ENCODE measurements around the gene LRRFIP1. TPM values are rescaled to one million over a fixed set of nuclear protein-coding genes. Genes with fewer than 3 reads are reported as not detected.

The LRRFIP1 gene
- total and polyA plus RNA-seq, 9 of the 15 experiments (the other 6 are each of a cell fraction or from before 2014, with no cell fraction given) = 13.1 to 45.2 (median 31.3) TPM

GRCh38 chr2:237593036-237593435 lies 34.4 kb upstream of the LRRFIP1 start (continued):
- TF ChIP-seq, protein P1, sequence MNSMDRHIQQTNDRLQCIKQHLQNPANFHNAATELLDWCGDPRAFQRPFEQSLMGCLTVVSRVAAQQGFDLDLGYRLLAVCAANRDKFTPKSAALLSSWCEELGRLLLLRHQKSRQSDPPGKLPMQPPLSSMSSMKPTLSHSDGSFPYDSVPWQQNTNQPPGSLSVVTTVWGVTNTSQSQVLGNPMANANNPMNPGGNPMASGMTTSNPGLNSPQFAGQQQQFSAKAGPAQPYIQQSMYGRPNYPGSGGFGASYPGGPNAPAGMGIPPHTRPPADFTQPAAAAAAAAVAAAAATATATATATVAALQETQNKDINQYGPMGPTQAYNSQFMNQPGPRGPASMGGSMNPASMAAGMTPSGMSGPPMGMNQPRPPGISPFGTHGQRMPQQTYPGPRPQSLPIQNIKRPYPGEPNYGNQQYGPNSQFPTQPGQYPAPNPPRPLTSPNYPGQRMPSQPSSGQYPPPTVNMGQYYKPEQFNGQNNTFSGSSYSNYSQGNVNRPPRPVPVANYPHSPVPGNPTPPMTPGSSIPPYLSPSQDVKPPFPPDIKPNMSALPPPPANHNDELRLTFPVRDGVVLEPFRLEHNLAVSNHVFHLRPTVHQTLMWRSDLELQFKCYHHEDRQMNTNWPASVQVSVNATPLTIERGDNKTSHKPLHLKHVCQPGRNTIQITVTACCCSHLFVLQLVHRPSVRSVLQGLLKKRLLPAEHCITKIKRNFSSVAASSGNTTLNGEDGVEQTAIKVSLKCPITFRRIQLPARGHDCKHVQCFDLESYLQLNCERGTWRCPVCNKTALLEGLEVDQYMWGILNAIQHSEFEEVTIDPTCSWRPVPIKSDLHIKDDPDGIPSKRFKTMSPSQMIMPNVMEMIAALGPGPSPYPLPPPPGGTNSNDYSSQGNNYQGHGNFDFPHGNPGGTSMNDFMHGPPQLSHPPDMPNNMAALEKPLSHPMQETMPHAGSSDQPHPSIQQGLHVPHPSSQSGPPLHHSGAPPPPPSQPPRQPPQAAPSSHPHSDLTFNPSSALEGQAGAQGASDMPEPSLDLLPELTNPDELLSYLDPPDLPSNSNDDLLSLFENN (IDR thresholded peaks at IDR 0.05; ENCODE audit: low read depth in 2 of 2, low read length in 2 of 2) = no peak
- TF ChIP-seq ZNF134 (CRISPR knock-in tag; conservative IDR thresholded peaks at IDR 0.05) = no peak
- TF ChIP-seq ZNF644 (tag; IDR thresholded peaks at IDR 0.05; ENCODE audit: low read depth) = no peak
- TF ChIP-seq, protein P2, sequence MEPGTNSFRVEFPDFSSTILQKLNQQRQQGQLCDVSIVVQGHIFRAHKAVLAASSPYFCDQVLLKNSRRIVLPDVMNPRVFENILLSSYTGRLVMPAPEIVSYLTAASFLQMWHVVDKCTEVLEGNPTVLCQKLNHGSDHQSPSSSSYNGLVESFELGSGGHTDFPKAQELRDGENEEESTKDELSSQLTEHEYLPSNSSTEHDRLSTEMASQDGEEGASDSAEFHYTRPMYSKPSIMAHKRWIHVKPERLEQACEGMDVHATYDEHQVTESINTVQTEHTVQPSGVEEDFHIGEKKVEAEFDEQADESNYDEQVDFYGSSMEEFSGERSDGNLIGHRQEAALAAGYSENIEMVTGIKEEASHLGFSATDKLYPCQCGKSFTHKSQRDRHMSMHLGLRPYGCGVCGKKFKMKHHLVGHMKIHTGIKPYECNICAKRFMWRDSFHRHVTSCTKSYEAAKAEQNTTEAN (CRISPR knock-in tag; IDR thresholded peaks at IDR 0.05) = no peak
- TF ChIP-seq NFIX (CRISPR knock-in tag; IDR thresholded peaks at IDR 0.05; ENCODE audit: low read depth) = no peak
- no peak for TF ChIP-seq SP2 (IDR thresholded peaks at IDR 0.05; ENCODE audit: extremely low read depth, low read depth, low read length, poor library complexity, severe bottlenecking)
- TF ChIP-seq CBFA2T3 (IDR thresholded peaks at IDR 0.05) = no peak

Measured in K562 (cell line).